WERI-Rb-1 (cell line): ENCODE results near the gene LRP1B.

Experiments used
- DNase-seq: peaks from one replicate; pipeline ENCODE4 v3.0.0-alpha.2; 2020
- H3K27ac ChIP-seq: fragments of 250-450 bp; sonication (Bioruptor Pico); 2 replicates; pipeline ENCODE4 v1.5.1; 2020; ENCODE audit warnings: mild to moderate bottlenecking, moderate library complexity
- H3K27me3 ChIP-seq: fragments of 250-450 bp; sonication (Bioruptor Pico); 2 replicates; pipeline ENCODE4 v1.5.1; 2021; ENCODE audit warnings: mild to moderate bottlenecking, low read depth, moderate library complexity; ENCODE audit not compliant: insufficient read depth, severe bottlenecking
- H3K36me3 ChIP-seq: fragments of 250-450 bp; sonication (Bioruptor Pico); 2 replicates; pipeline ENCODE4 v1.5.1; 2020; ENCODE audit warnings: mild to moderate bottlenecking, moderate library complexity
- H3K4me3 ChIP-seq: 2 replicates; pipeline ENCODE4 v1.5.1; 2011; ENCODE audit warnings: low read depth, mild to moderate bottlenecking, control low read depth, low read length
- H3K9me3 ChIP-seq: fragments of 250-450 bp; sonication (Bioruptor Pico); 2 replicates; pipeline ENCODE4 v1.5.1; 2021; ENCODE audit warnings: mild to moderate bottlenecking, moderate library complexity; ENCODE audit not compliant: severe bottlenecking
- CTCF ChIP-seq: IDR thresholded peaks from 2 replicates; pipeline ENCODE4 v1.5.1; 2011; ENCODE audit warnings: low read depth, mild to moderate bottlenecking, control low read depth, inconsistent platforms, low read length

Gene LRP1B

GRCh38 chr2:141694180-141694579 is 436.6 kb downstream of the LRP1B start:
- DNase-seq: no peak
- H3K27ac ChIP-seq: no peak overlapping the region
- TF ChIP-seq CTCF: no peak
- H3K4me3 ChIP-seq: no peak overlapping the region
- H3K9me3 ChIP-seq: no peaks in the 10 kb centered on the region
- H3K27me3 ChIP-seq: no peaks in the 10 kb centered on the region
- H3K36me3 ChIP-seq: no peaks in the 10 kb centered on the region

- no peak overlapping the region for H3K4me3 ChIP-seq
- no peaks in the 10 kb centered on the region for H3K27me3 ChIP-seq
- no peak overlapping the region for H3K27ac ChIP-seq
- TF ChIP-seq CTCF: no peak
- H3K9me3 ChIP-seq: no peaks in the 10 kb centered on the region
- no peaks in the 10 kb centered on the region for H3K36me3 ChIP-seq
- no peak for DNase-seq
Observed at GRCh38 chr2:141692829-141693228, 438.0 kb downstream of the LRP1B start.

- no peak overlapping the region for H3K4me3 ChIP-seq
- no peak for TF ChIP-seq CTCF
- DNase-seq: no peak
- no peaks in the 10 kb centered on the region for H3K27me3 ChIP-seq
- no peak overlapping the region for H3K27ac ChIP-seq
- H3K9me3 ChIP-seq: no peaks in the 10 kb centered on the region
- no peaks in the 10 kb centered on the region for H3K36me3 ChIP-seq
Observed at GRCh38 chr2:141676139-141676538, 454.7 kb downstream of the LRP1B start.

- no peaks in the 10 kb centered on the region for H3K36me3 ChIP-seq
- TF ChIP-seq CTCF: no peak
- DNase-seq: no peak
- no peaks in the 10 kb centered on the region for H3K27me3 ChIP-seq
- H3K4me3 ChIP-seq: no peak overlapping the region
- H3K9me3 ChIP-seq: no peaks in the 10 kb centered on the region
- H3K27ac ChIP-seq: no peak overlapping the region
Observed at GRCh38 chr2:141666191-141666590, 464.6 kb downstream of the LRP1B start.

- TF ChIP-seq CTCF: no peak
- DNase-seq: no peak
- H3K27ac ChIP-seq: no peak overlapping the region
- H3K4me3 ChIP-seq: no peak overlapping the region
- H3K36me3 ChIP-seq: no peaks in the 10 kb centered on the region
- H3K9me3 ChIP-seq: no peaks in the 10 kb centered on the region
- no peaks in the 10 kb centered on the region for H3K27me3 ChIP-seq
Observed at GRCh38 chr2:141660232-141660631, 470.6 kb downstream of the LRP1B start.

- Histone ChIP-seq H3K9me3 (no peaks in the 10 kb centered on the region), H3K27ac (no peak overlapping the region), H3K36me3 (no peaks in the 10 kb centered on the region), H3K4me3 (no peak overlapping the region), H3K27me3 (no peaks in the 10 kb centered on the region)
- no peak for TF ChIP-seq CTCF
- no peak for DNase-seq
Observed at GRCh38 chr2:141654311-141654710, 476.5 kb downstream of the LRP1B start.
